ENCODE measurements around the gene BHMT2.

DNA sequence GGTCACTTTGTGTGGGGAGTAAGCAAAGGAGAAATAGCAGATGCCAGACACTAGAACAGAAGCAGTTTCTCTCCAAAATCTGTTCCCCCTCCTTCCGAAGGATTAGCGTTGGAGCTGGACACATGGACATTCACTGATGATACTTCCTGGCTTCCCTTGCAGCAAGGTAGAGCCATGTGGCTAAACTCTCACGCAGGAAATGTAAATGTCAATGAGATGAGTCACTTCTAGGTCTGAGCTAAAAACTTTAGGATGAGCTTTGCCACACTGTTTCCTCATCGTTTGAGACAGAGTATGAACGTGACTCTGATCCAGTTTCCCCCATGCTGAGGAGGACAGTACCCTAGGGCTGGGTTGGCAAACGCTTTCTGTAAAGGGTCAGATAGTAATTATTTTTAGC lies 5.1 kb downstream of the BHMT2 start:
- TF ChIP-seq SIN3A (IDR thresholded peaks at IDR 0.05; ENCODE audit: borderline replicate concordance, insufficient read depth, low read length): no peak
- TF ChIP-seq POLR2AphosphoS5 (IDR thresholded peaks at IDR 0.05; ENCODE audit: low read depth, low read length): no peak
- TF ChIP-seq, protein P1, sequence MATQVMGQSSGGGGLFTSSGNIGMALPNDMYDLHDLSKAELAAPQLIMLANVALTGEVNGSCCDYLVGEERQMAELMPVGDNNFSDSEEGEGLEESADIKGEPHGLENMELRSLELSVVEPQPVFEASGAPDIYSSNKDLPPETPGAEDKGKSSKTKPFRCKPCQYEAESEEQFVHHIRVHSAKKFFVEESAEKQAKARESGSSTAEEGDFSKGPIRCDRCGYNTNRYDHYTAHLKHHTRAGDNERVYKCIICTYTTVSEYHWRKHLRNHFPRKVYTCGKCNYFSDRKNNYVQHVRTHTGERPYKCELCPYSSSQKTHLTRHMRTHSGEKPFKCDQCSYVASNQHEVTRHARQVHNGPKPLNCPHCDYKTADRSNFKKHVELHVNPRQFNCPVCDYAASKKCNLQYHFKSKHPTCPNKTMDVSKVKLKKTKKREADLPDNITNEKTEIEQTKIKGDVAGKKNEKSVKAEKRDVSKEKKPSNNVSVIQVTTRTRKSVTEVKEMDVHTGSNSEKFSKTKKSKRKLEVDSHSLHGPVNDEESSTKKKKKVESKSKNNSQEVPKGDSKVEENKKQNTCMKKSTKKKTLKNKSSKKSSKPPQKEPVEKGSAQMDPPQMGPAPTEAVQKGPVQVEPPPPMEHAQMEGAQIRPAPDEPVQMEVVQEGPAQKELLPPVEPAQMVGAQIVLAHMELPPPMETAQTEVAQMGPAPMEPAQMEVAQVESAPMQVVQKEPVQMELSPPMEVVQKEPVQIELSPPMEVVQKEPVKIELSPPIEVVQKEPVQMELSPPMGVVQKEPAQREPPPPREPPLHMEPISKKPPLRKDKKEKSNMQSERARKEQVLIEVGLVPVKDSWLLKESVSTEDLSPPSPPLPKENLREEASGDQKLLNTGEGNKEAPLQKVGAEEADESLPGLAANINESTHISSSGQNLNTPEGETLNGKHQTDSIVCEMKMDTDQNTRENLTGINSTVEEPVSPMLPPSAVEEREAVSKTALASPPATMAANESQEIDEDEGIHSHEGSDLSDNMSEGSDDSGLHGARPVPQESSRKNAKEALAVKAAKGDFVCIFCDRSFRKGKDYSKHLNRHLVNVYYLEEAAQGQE (IDR thresholded peaks at IDR 0.05; ENCODE audit: insufficient read depth in 1 of 2, low read depth in 2 of 2, low read length in 2 of 2): no peak
